H7 (cell line): ENCODE results near the gene PLXNB1. TPM values are rescaled to one million over a fixed set of nuclear protein-coding genes. Genes with fewer than 3 reads are reported as not detected.

Source experiments
- DNase-seq: peaks from one replicate; pipeline ENCODE4 v3.0.0; 2012
- H3K27me3 ChIP-seq: 2 replicates; pipeline ENCODE4 v1.6.0; 2011; ENCODE audit warnings: mild to moderate bottlenecking, low read length; ENCODE audit not compliant: control insufficient read depth, insufficient read depth
- H3K36me3 ChIP-seq: replicated peaks from 2 replicates; pipeline ENCODE4 v1.5.1; 2011; ENCODE audit warnings: low read length; ENCODE audit not compliant: control insufficient read depth, insufficient read depth
- H3K4me3 ChIP-seq: 2 replicates; pipeline ENCODE4 v1.5.1; 2011; ENCODE audit warnings: low read depth, mild to moderate bottlenecking, control low read depth, low read length, moderate library complexity; ENCODE audit not compliant: insufficient read depth
- total RNA-seq: library from RNA; depleted of rRNA; stranded (reverse); fragments of >200 nt; shearing (Covaris generic); gene quantifications from 2 replicates; pipeline ENCODE4 v1.2.3, GENCODE V29; 2014

Gene PLXNB1
- total RNA-seq, 1 experiment from 2014 or later: 46.5 TPM

- peaks cover 21% of the 10 kb centered on the region for H3K36me3 ChIP-seq
- H3K4me3 ChIP-seq: no peak overlapping the region
- H3K27me3 ChIP-seq: no peaks in the 10 kb centered on the region
- DNase-seq: peak; percentile 84
Observed at GRCh38 chr3:48432411-48433371, 2.8 kb upstream of the PLXNB1 start.

- Histone ChIP-seq H3K4me3 (no peak overlapping the region), H3K36me3 (peaks cover 21% of the 10 kb centered on the region)
Observed at GRCh38 chr3:48431224-48432029, 1.5 kb upstream of the PLXNB1 start.

GRCh38 chr3:48430708-48431101, 819 bp upstream of the PLXNB1 start:
- peak; percentile 28 for DNase-seq
- no peaks in the 10 kb centered on the region for H3K27me3 ChIP-seq
- H3K4me3 ChIP-seq: no peak overlapping the region; the same call in 1 of the 2 replicates
- peaks cover 21% of the 10 kb centered on the region for H3K36me3 ChIP-seq

More at GRCh38 chr3:48431224-48432029, 1.5 kb upstream of the PLXNB1 start:
- no peaks in the 10 kb centered on the region for H3K27me3 ChIP-seq
- DNase-seq: no peak

DNA sequence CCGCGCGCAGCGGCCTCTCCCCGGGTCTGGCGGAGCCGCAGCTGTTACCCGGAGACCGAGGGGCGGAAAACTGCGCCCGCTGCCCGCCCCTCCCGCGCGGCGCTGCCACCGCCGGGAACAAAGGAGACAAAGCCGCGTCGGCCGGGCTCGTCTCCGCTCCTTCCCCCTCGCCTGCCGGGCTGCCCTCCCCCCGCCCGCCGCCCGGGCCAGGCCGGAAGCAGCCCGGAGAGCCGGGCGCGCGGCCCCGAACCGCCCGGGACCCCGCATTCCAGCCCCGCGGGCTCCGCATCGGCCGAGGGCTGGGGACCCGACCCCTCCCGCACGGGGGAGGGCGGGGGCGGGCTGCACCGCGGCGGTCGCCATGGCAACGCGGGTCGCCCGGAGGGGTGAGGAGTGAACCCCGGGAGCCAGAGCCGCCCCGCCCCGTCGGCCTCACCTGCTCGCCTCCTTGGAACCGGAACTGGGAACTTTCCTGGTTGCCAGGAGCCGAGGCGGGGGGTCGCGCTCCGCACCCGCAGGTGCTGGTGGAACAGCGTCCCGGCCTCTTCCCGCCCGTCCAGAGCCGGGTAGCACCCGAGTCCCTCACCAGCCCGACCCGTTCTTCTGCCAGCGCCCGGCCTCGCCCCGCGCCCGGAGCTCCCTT, 448 bp downstream of the PLXNB1 start:
- Histone ChIP-seq H3K36me3 (peaks cover 19% of the 10 kb centered on the region), H3K27me3 (no peaks in the 10 kb centered on the region), H3K4me3 (peak overlapping the region; percentile 95)
- DNase-seq: peak; percentile 99

DNA sequence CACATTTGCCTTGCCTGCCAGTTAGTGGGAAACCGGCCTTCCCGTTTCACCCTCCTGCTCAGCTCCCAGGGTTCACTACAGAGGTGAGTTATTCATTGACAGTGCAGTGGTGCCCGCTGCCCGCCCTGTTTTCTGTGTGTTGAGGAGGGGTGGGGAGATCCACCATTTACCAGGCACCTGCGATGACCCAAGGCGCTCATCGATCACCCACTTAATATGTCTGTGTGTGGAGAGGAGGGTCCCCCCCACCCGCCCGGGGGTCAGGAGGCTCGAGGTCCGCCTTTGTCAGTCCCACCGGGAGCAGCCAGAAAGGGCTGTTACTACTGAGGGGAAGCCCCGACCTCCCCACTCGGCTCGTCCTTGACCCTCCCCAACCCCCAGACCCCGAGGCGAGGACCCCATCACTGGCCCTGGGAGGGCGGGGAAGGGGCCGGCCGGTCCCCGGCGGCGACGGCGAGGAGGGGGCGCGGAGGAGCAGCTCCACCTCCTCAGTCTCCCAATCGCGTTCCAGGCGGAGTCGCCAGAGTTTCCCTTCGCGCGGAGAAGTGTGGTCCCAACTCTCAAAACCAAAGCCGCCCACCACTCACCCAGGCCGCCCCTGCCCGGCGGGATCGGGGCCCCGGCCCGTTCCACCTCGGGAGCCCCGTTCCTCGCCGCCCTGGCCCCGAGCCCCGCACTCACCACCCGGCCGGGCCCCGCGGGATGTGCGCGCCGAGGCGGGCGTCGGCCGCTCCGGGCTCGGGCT, 1.1 kb downstream of the PLXNB1 start:
- Histone ChIP-seq H3K4me3 (peak overlapping the region; percentile 95), H3K27me3 (no peaks in the 10 kb centered on the region), H3K36me3 (peaks cover 12% of the 10 kb centered on the region)
- peak; percentile 89 for DNase-seq

DNA sequence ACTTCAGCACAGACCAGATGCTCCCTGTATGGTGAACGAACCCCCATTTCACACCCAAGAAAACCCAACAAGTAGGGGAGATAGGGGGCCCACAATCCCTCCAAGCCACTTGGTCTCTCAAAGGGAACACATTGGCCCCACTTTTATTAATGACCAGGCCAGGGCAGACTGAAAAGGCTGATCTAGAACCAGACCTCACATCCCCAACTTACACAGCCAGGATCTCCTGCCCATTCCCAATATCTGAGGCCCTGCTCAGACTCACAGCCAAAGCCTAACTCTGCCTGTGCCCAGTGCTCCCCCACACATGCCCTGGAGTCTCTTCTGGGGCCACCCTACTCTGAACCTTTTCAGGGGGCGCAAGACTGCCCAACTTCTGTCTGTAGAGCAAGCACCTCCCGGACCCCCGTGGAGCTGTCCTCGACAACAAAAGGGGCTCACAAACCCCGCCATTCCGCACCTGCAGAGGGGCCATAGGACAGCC, 1.8 kb downstream of the PLXNB1 start:
- Histone ChIP-seq H3K4me3 (peak overlapping the region; percentile 95), H3K27me3 (no peaks in the 10 kb centered on the region), H3K36me3 (peaks cover 6% of the 10 kb centered on the region)
- peak; percentile 84 for DNase-seq

DNA sequence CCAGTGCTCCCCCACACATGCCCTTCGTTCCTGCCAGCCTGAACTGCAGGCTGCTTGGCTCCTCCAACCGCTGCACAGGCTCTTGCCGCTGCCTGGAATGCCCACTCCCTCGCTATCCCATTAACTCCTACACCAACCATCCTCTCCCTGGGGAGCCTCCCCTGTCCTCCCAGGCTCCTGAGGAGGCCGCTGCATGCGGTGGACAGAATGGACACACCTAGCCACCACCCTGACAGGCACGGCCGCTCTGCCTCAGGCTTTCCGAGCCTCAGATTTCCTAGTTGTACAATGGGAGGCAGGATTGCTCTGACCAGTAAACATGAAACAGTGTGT, 2.3 kb downstream of the PLXNB1 start:
- peaks cover 5% of the 10 kb centered on the region for H3K36me3 ChIP-seq
- no peak overlapping the region; the same call in 1 of the 2 replicates for H3K4me3 ChIP-seq
- no peaks in the 10 kb centered on the region for H3K27me3 ChIP-seq
- peak; percentile 57 for DNase-seq

GRCh38 chr3:48426944-48427629, 2.8 kb downstream of the PLXNB1 start:
- peak; percentile 56 for DNase-seq
- H3K4me3 ChIP-seq: no peak overlapping the region

DNA sequence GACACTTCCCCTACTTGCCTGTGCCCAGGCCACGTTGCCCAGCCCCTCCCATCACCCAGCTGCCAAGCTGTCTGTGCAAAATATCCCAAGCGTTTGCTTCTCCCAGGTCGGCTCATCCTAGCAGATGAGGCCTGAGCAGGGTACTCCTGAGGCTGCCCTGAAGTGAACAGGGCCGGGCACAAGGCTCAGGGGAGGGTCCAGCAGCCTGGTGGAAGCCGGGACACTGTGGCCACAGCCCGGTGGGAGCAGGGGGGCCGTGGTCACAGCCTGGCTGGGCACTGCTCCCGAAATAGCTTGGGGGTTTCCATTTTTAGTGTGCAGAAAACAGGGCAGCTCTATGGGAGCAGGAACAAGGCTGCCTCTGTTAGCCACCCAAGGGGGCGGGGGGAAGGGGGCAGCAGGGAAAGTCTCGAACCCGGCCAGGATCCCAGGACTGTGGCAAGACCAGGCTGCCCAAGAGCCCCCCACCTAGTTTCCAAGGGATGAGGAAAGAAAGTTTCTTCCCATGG, 3.4 kb downstream of the PLXNB1 start:
- H3K27me3 ChIP-seq: no peaks in the 10 kb centered on the region
- H3K36me3 ChIP-seq: no peaks in the 10 kb centered on the region; the same call in 1 of the 2 replicates
- no peak overlapping the region for H3K4me3 ChIP-seq
- peak; percentile 58 for DNase-seq

More at GRCh38 chr3:48426944-48427629, 2.8 kb downstream of the PLXNB1 start:
- peaks cover under 1% of the 10 kb centered on the region for H3K36me3 ChIP-seq
- H3K27me3 ChIP-seq: no peaks in the 10 kb centered on the region

DNA sequence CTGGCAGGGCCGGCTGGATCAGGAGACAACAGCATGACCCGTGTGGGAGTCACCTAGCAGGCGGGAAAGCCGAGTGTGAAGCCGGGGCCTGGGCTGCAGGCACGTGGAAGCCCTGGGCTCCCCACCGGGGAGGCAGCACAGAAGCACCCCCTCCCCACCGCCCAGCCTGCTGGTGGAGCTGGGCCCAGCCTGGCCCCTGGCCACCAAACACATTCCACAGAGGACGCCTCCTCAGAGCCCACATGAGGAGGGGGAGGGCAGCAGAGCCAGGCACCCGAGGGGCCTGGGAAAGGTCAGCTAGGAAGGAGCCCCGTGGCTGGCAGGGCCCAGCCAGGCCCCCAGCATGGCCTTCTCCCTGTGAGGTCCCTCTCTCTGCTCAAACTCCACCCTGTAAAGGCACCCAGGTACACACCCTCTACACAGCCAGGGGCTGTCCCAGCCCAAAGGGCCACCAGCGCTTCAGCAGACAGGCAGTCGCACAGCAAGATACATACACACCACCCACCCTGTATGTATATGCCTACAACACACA, 4.5 kb downstream of the PLXNB1 start:
- Histone ChIP-seq H3K4me3 (no peak overlapping the region), H3K27me3 (no peaks in the 10 kb centered on the region), H3K36me3 (peaks cover 4% of the 10 kb centered on the region; the same call in 1 of the 2 replicates)
- DNase-seq: peak; percentile 72

GRCh38 chr3:48423883-48424695, 5.8 kb downstream of the PLXNB1 start:
- no peaks in the 10 kb centered on the region for H3K27me3 ChIP-seq
- DNase-seq: peak; percentile 60
- H3K36me3 ChIP-seq: peaks cover 5% of the 10 kb centered on the region
- H3K4me3 ChIP-seq: no peak overlapping the region

DNA sequence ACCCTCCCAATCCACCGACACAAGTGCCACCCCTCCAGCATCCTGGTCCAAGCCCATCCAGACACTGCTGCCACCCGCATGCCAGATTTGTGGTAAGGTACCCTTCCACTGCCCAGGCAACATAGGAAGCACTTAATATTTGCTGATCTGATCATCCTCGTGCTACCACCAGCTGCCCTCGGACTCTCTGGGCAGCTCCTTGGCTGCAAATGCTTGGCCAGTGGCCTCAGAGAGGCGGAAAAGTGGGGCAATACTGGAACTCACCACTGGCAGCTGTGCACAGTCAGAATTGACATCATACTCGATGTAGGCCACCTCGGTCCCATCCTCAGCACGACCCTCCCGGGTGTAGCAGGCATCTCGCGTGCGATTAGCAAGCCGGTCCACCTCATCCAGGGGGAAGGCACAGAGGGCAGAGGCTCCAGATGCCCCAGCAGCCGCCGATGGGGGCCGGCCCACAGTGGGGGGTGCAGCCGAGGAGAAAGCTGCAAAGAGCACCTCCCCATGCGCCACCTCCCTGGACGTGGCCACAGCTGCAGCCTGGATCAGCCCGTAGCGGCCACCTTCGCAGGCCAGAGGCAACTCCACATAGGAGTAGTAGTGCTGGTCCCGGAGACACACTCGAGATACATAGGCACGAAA, 6.5 kb downstream of the PLXNB1 start:
- H3K4me3 ChIP-seq: no peak overlapping the region
- peak; percentile 29 for DNase-seq
- H3K27me3 ChIP-seq: no peaks in the 10 kb centered on the region
- H3K36me3 ChIP-seq: peaks cover 10% of the 10 kb centered on the region
